HL-60 (cell line): ENCODE results near the gene UBE2E3.

ENCODE experiments used
- DNase-seq, 2 experiments: peaks; one replicate each; pipeline ENCODE4 v3.0.0-alpha.2; 2010 to 2020; ENCODE audit warnings: low read depth in 1 of 2, low spot score in 1 of 2
- H3K27ac ChIP-seq: fragments of 250-450 bp; sonication (Bioruptor Pico); replicated peaks from 2 replicates; pipeline ENCODE4 v1.5.1; 2020; ENCODE audit warnings: mild to moderate bottlenecking, moderate library complexity
- H3K27me3 ChIP-seq: fragments of 250-450 bp; sonication (Bioruptor Pico); 2 replicates; pipeline ENCODE4 v1.5.1; 2021; ENCODE audit warnings: mild to moderate bottlenecking, moderate library complexity; ENCODE audit not compliant: insufficient read depth, poor library complexity, severe bottlenecking
- H3K4me3 ChIP-seq: replicated peaks from 2 replicates; pipeline ENCODE4 v1.5.1; 2011; ENCODE audit warnings: mild to moderate bottlenecking, control low read depth, low read length; ENCODE audit not compliant: insufficient read depth
- CTCF ChIP-seq: IDR thresholded peaks from one replicate; pipeline ENCODE4 v1.5.1; 2011; ENCODE audit warnings: low read length, control low read depth, inconsistent platforms; ENCODE audit not compliant: insufficient read depth
- GABPA ChIP-seq: IDR thresholded peaks from 2 replicates; pipeline ENCODE4 v1.6.1; 2012; ENCODE audit warnings: low read depth
- POLR2AphosphoS5 ChIP-seq: IDR thresholded peaks from 2 replicates; pipeline ENCODE4 v1.6.1; 2012; ENCODE audit warnings: low read depth
- SPI1 ChIP-seq: IDR thresholded peaks from 2 replicates; pipeline ENCODE4 v1.6.1; 2012; ENCODE audit warnings: low read depth, mild to moderate bottlenecking, borderline replicate concordance
- TF ChIP-seq, protein P1 (sequence below): IDR thresholded peaks from 2 replicates; pipeline ENCODE4 v1.6.1; 2012; ENCODE audit warnings: low read depth; ENCODE audit not compliant: insufficient replicate concordance

UBE2E3 gene

DNA sequence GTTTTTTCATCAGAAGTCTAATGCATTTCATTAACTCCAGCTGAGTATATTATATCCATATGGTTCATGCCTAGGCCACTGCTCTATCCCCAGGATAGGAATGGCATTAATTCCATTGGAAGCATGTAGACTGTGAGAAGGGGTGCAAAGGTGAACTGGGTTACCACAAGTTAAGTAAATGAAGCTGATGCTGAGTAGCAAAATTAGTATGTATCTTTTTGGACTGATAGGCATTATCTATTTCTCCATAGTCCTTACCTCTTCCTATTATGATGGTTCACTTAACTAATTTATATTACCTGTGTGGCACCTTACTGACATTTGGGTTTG is 24.9 kb downstream of the UBE2E3 start:
- no peaks in the 10 kb centered on the region for H3K27me3 ChIP-seq
- no peak for DNase-seq
- no peak overlapping the region for H3K4me3 ChIP-seq
- no peak overlapping the region for H3K27ac ChIP-seq
- TF ChIP-seq POLR2AphosphoS5 (no peak), SPI1 (no peak), CTCF (no peak), GABPA (no peak)
- TF ChIP-seq, protein P1, sequence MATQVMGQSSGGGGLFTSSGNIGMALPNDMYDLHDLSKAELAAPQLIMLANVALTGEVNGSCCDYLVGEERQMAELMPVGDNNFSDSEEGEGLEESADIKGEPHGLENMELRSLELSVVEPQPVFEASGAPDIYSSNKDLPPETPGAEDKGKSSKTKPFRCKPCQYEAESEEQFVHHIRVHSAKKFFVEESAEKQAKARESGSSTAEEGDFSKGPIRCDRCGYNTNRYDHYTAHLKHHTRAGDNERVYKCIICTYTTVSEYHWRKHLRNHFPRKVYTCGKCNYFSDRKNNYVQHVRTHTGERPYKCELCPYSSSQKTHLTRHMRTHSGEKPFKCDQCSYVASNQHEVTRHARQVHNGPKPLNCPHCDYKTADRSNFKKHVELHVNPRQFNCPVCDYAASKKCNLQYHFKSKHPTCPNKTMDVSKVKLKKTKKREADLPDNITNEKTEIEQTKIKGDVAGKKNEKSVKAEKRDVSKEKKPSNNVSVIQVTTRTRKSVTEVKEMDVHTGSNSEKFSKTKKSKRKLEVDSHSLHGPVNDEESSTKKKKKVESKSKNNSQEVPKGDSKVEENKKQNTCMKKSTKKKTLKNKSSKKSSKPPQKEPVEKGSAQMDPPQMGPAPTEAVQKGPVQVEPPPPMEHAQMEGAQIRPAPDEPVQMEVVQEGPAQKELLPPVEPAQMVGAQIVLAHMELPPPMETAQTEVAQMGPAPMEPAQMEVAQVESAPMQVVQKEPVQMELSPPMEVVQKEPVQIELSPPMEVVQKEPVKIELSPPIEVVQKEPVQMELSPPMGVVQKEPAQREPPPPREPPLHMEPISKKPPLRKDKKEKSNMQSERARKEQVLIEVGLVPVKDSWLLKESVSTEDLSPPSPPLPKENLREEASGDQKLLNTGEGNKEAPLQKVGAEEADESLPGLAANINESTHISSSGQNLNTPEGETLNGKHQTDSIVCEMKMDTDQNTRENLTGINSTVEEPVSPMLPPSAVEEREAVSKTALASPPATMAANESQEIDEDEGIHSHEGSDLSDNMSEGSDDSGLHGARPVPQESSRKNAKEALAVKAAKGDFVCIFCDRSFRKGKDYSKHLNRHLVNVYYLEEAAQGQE = no peak

DNA sequence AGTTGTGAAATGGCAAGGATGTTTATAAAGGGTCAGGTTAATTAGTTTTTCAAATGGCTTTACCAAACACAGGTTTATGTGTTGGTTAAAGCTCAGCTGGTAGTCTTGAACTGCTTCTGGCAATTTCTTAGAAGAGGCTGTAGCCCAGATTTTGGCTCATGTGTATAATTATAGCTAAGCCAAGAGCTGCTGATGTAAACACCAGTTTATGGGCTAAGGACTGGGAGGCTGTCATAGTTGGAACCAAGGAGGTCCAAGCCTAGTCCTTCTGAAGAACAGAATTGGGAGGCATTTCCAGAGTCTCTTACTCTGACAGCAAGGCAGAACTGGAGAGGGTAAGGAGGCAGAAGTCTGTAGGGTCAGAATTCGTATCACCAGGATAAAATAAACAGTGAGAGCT is 25.4 kb downstream of the UBE2E3 start:
- DNase-seq = no peak
- no peak for TF ChIP-seq POLR2AphosphoS5
- no peak for TF ChIP-seq CTCF
- TF ChIP-seq, protein P1 = no peak
- TF ChIP-seq SPI1 = no peak
- no peak for TF ChIP-seq GABPA
- H3K27ac ChIP-seq = no peak overlapping the region
- H3K4me3 ChIP-seq = no peak overlapping the region
- H3K27me3 ChIP-seq = no peaks in the 10 kb centered on the region

GRCh38 chr2:181007086-181007837 is 26.9 kb downstream of the UBE2E3 start:
- Histone ChIP-seq H3K27ac (no peak overlapping the region), H3K27me3 (no peaks in the 10 kb centered on the region), H3K4me3 (no peak overlapping the region)
- DNase-seq = no peak
- TF ChIP-seq, protein P1 = no peak
- TF ChIP-seq CTCF (no peak), SPI1 (no peak), GABPA (no peak), POLR2AphosphoS5 (no peak)
